Measurements from ENCODE around the gene SLC25A25.

SLC25A25 gene

DNA sequence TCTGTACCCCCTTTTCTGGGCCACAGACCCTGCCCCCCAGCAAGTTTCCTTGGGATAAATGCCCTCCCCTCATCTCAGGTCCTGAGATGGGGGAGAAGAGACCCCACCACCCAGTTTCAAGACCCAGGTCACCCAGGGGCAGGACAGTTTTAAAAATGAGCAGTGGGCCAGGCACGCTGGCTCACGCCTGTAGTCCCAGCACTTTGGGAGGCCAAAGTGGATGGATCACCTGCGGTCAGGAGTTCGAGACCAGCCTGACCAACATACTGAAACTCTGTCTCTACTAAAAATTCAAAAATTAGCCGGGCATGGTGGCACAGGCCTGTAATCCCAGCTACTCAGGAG, 53.4 kb downstream of the SLC25A25 start:
- TF ChIP-seq, protein P1, sequence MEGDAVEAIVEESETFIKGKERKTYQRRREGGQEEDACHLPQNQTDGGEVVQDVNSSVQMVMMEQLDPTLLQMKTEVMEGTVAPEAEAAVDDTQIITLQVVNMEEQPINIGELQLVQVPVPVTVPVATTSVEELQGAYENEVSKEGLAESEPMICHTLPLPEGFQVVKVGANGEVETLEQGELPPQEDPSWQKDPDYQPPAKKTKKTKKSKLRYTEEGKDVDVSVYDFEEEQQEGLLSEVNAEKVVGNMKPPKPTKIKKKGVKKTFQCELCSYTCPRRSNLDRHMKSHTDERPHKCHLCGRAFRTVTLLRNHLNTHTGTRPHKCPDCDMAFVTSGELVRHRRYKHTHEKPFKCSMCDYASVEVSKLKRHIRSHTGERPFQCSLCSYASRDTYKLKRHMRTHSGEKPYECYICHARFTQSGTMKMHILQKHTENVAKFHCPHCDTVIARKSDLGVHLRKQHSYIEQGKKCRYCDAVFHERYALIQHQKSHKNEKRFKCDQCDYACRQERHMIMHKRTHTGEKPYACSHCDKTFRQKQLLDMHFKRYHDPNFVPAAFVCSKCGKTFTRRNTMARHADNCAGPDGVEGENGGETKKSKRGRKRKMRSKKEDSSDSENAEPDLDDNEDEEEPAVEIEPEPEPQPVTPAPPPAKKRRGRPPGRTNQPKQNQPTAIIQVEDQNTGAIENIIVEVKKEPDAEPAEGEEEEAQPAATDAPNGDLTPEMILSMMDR (IDR thresholded peaks at IDR 0.05; ENCODE audit: low read depth, low read length): no peak
- H3K4me3 ChIP-seq (ENCODE audit: low read depth, low read length): no peak overlapping the region

DNA sequence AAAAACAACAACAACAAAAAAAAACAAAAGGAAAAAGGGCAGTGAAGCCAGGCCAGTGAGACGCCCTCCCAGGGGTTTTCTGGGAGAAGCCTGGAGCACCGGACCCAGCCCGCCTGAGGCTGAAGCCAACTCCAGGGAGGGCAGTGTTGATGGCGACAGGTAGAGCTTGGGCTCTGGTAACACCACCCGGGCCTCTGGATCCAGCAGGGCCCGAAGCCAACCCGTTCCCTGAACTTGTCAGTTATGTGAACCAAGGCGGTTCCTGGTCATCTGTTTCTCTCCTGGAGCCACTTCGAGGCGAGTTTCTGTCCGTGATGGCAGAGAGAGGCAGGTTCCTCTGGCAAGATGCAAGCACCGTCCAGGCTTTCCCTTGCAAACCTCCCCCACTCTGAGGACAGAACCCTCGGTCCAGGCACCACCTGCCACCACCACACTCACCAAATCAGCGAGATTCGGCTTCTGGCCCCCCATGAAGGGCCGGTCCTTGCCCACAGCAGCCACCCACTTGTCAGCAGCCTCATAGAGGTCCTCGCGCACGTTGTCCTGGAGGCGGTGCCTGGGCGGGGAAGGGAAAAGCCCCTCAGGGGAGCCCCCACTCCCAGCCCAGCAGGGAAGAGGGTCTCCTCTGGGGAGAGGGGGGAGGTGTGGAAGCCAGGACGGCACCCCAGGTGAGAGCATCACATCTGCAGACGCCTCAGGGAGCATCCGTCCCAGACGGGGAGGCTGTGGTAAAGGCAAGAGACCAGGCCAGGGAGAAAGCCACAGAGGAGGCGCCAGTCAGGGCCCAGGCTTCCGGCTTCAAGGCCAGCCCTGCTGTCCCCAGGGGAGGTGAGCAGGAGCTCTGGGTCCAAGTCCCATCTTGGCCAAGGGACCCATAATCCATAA, 54.1 kb downstream of the SLC25A25 start:
- H3K4me3 ChIP-seq (ENCODE audit: low read depth, low read length): no peak overlapping the region
- TF ChIP-seq, protein P1 (IDR thresholded peaks at IDR 0.05; ENCODE audit: low read depth, low read length): no peak

DNA sequence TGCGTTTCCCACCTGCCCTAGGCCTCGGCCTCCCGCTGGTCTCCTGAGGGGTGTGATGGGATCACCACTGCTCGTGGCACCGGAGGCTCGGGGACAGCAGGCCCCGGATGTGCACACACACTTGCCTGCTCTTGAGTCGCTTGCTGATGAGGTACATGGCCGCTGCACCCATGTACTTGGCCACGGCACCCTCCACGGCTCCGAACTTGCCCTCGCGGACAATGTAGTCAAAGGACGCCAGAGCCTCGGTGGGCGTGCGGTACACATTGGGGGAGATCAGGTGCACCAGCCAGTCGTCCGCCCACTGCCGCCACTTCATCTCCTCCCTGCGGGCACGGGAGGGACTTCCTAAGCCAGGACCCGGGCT, 54.8 kb downstream of the SLC25A25 start:
- no peak overlapping the region for H3K4me3 ChIP-seq (ENCODE audit: low read depth, low read length)
- TF ChIP-seq, protein P1 (IDR thresholded peaks at IDR 0.05; ENCODE audit: low read depth, low read length): no peak

DNA sequence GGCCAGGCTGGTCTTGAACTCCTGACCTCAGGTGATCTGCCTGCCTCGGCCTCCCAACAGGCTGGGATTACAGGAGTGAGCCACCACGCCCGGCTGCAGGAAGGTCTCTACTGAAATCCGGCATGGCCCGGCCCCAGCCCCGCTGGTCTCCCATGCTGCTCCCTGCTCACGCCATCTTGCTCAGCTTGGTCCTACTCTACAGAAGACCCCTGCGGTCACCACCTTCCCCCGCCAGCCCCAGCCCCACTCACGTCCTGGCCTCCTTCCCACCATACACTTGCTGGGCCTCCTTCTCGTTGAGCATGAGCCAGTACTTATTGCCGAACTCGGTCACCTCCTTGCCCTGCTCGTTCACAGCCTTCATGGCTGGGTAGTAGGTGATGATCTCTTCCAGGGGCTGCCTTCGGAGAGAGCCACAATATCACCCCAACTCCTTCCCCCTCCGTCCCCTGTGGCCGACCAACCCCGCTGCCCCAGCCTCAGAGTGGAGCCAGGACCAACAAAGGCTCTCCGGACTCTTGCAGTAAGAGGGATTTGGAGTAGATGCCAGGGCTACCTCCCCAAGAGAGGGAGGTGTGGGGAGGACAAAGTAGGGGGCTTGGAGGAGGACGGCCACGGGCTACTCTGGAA, 55.5 kb downstream of the SLC25A25 start:
- TF ChIP-seq, protein P1 (IDR thresholded peaks at IDR 0.05; ENCODE audit: low read depth, low read length): no peak
- no peak overlapping the region for H3K4me3 ChIP-seq (ENCODE audit: low read depth, low read length)

DNA sequence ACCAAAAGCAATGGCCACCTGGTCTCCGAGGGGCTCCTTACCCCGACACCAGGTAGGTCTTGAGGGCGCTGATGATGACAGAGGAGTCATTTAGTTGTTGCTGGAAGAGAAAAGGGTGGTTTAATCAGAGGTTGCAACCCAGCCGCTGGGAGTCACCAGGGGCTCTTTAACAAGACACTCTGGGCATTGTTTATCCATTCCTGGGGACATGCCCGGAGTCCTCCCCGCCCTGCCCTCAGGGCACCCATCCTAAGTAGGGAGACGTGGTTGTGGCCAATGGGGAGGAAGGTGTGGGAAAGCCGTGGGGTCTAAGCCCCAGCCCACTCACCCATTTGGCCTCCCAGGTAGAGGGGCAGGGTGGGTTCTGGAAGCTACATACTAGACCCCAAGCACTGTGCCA, 56.4 kb downstream of the SLC25A25 start:
- no peak overlapping the region for H3K4me3 ChIP-seq (ENCODE audit: low read depth, low read length)
- TF ChIP-seq, protein P1 (IDR thresholded peaks at IDR 0.05; ENCODE audit: low read depth, low read length): no peak

DNA sequence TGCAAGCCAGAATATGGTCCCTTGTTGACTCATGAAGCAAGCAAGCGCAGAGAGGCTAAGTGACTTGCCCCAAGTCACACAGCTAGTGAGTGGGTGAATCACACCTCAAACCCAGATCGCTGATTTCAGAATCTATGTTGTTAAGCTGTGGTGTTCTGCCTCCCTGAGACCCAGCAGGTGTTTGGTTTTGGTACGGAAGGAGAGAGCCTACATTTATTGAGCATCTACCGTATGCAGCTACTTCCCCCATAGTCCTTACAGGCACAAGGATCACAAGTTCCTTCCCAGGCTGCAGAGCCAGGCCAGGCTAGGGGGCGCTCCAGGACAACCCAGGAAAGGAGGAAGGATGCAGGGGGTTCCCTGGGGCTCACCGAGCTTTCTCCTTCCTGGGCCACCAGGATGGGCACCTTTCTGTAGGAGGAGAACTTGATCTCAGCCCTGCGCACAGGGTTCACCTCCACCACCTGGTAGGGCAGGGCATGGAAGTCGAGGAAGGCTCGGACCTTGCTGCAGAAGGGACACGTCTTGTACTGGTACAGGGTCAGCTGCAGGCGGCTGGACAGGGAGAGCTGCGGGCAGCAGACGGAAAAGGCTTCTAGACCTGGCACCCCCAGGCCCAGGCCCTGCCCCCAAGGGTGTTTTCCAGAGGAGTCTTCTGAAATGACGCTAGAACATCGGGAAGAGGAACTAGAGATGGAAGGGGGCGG, 57.0 kb downstream of the SLC25A25 start:
- H3K4me3 ChIP-seq (ENCODE audit: low read depth, low read length): no peak overlapping the region
- TF ChIP-seq, protein P1 (IDR thresholded peaks at IDR 0.05; ENCODE audit: low read depth, low read length): peak; percentile 61
